COLO829 (cell line): ENCODE results near the gene SMIM45.
"Not testable (repeated sequence)": the region's sequence is repeated elsewhere in the genome, so short reads cannot be mapped to it uniquely, and the experiment has no call there.

ENCODE experiments used
- DNase-seq: peaks from one replicate; pipeline ENCODE4 v3.0.0; 2012; ENCODE audit warnings: low spot score

The SMIM45 gene

GRCh38 chr22:41935015-41935351 is 17.0 kb upstream of the SMIM45 start:
- DNase-seq = no peak

DNA sequence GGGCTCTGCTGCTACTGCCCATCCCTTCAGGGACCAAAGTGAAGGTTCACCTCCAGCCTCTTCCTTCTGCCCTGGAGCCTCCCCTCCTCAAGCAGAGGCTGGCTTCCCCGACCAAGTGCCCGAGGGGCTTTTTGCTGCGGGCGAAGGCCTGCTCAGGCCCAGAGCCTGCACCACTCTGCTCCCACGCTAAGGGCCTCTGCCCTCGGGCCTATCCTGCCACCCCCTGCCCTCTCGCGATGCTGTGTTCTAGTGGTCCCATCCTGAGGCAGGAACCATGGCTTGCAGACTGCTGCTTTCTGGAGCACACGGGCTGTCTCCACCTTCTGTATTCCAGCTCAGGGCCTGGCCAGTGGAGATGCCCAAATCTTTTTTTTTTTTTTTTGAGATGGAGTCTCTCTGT is 16.4 kb upstream of the SMIM45 start:
- DNase-seq = no peak

- DNase-seq = no peak
Measured at GRCh38 chr22:41936894-41937169, 15.1 kb upstream of the SMIM45 start.

DNA sequence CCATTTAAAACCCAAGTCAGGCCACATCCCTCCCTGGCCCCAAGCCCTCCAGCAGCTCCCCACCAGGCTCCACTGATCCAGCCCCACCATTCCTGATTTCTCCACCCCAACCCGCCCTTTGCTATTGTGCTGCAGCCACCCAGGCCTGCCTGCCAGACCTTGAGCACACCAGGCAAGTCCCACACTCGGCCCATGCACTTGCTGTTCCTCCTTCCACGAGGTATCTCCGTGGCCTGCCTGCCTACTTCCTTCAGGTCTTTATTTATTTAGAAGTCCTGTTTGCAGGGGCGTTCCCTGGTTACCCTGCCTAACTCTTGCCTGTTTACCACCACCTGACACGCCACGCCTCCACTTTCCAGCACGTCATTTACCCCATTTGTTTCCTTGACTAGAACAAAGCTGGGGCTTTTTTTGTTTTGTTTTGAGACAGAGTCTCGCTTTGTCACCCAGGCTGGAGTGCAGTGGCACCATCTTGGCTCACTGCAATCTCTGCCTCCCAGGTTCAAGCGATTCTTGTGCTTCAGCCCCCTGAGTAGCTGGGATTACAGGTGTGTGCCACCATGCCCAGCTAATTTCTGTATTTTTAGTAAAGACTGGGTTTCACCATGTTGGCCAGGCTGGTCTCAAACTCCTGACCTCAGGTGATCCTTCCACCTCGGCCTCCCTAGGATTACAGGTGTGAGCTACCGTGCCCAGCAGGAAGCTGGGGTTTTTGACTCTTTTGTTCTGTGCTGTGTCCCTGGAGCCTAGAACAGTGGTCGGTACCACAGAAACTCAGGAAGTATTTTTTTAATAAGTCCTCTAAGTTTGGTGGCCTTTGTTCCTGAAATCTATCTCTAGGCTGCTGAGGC is 11.7 kb upstream of the SMIM45 start:
- no peak for DNase-seq

GRCh38 chr22:41940832-41941765 is 10.9 kb upstream of the SMIM45 start:
- DNase-seq = peak; percentile 74

GRCh38 chr22:41943661-41944209 is 8.2 kb upstream of the SMIM45 start:
- no peak for DNase-seq

- DNase-seq = peak; percentile 93
Measured at GRCh38 chr22:41946629-41947423, 5.1 kb upstream of the SMIM45 start, which contains the start of gene CENPM. TSS of gene CENPM (minus strand) at chr22:41947152. CDS start at chr22:41947076, 76 bp downstream.

GRCh38 chr22:41947424-41948080 is 4.4 kb upstream of the SMIM45 start:
- DNase-seq = no peak

DNA sequence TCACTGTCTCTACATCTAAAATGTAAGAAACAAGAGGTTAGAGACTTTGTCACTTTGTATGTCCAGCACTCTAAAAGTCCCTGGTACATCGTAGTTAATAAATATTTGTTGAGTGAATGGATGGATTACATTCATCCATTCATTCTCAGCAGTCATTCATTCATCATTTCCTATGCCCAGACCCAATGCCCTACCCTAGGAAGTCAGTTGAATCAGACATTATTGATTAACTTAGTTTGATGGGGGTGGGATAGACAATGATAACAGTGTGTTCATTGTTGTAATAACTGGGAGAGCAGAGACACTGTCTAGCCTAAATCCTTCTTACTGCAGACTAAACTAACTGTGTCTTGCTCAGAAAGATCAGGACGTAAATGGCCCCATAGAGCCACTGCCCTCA is 3.8 kb upstream of the SMIM45 start:
- DNase-seq = no peak

DNA sequence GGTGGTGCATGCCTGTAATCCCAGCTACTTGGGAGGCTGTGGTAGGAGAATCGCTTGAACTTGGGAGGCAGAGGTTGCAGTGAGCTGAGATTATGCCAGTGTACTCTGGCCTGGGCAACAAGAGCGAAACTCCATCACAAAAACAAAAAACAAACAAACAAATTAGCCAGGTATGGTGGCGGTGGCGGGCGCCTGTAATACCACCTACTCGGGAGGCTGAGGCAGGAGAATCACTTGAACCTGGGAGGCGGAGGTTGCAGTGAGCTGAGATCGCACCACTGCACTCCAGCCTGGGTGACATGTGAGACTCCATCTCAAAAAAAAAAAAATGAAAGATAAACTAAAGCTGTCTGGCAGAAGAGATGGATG is 3.0 kb upstream of the SMIM45 start:
- DNase-seq = not testable (repeated sequence)

GRCh38 chr22:41949297-41949965 is 2.5 kb upstream of the SMIM45 start:
- no peak for DNase-seq

DNA sequence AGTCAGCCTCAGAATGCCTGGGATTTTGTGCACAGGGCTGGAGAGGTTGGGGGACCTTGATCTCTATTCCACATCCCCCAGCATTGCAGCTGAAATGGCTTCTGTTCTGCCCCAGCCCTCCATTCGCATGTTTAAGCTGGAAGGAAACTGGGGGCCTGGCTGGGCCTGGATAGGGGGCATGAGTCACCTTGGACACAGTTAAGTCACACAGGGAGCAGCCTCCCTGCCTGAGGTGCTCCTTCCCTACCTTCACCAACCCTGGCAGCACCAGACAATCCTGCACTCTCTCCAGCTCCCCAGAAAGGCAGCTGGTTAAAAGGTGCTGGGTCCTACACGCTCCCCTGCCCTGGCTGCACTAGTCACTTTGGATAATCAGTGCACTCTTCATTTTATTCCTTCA is 763 bp downstream of the SMIM45 start:
- no peak for DNase-seq

DNA sequence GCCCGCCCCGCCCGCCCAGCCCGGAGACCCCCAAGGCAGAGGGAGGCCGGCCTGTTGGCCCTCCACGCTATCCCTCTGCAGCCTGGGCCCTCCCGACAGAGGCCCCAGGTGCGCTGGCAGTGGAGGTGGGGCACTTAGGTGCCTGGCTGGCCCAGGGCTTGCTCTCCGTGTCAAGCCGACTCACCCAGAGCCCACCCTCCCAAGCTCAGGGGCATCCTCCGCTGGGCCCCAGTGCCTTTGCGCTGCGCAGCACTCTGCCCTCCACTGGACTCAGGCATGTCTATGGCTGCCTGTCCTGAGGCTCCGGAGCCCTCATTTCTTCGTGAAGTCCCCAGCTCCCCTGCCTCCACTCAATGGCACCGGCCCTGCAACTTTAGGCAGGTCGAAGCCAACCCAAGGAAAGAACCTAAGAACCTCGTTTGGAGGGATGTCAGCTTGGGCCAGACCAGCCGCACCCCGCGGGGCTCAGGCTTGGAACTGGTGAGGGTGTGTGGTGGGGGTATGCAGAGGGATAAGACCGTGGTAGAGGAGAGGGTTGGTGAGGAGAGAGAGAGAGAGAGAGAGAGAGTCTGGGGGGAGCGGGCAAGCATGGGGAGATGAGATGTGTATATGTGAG is 6.1 kb downstream of the SMIM45 start:
- no peak for DNase-seq

DNA sequence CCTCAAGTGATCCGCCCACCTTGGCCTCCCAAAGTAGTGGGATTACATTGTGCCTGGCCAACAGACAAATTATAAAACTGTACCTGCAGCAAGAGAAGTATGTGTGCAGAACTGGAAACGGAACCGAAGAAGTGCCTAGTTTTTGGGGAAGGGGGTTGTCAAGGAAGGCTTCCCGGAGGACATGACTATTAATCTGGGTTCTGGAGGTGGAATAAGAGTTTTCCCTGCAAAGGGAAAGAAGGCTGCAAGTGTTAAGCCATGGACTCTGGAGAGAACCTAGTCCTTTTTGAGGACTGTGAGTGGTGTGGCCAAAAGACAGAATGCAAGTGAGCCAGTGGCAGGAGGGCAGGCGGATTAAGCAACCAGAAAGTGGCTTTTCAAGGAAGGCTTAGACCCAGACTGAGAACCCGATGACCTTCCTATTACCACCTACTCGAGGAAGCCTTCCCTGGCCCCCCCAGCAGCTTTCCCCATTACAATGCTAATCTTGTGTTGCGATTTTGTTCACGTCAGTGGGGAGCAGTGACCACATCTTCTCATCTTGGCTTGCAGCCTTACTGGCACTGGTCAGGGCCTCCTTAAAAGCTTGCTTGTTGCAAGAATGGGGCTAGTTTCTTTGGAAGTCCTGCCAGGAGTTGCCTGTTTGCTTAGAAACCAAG is 11.6 kb downstream of the SMIM45 start:
- DNase-seq = peak; percentile 58

DNA sequence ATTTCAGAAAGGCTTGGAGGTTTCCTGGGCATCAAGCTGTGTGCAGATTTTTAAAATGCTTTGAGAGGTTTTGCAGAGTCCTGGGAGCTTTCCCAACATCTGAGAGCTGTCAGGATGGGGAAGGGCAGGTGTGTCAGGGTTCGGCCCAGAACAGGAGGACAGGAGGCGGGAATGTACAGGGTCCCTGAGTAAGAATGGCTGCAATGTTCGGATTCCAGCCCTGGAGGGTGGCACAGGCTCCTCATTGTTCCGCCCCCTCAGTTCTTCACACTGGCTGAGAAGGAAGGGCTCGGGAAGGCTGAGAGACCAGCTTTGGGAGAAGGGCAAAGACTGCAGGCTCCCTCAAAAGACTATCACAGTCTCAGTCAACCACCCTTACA is 12.2 kb downstream of the SMIM45 start:
- DNase-seq = peak; percentile 81

DNA sequence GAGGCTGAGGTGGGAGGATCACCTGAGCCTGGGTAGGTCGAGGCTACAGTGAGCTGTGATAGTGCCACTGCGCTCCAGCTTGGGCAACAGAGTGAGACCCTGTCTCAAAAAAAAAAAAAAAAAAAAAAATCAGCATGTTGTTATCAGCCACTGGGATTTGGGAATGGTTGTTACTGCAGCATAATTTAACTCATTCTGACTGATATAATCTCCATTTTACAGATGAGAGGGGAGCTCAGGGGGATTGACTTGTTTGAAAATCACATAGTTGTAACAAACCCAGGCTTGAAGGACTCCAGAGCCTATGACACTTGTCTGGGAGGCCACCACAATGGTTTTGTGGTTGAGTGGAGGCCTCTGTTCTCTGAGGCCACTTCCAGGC is 14.3 kb downstream of the SMIM45 start:
- no peak for DNase-seq

DNA sequence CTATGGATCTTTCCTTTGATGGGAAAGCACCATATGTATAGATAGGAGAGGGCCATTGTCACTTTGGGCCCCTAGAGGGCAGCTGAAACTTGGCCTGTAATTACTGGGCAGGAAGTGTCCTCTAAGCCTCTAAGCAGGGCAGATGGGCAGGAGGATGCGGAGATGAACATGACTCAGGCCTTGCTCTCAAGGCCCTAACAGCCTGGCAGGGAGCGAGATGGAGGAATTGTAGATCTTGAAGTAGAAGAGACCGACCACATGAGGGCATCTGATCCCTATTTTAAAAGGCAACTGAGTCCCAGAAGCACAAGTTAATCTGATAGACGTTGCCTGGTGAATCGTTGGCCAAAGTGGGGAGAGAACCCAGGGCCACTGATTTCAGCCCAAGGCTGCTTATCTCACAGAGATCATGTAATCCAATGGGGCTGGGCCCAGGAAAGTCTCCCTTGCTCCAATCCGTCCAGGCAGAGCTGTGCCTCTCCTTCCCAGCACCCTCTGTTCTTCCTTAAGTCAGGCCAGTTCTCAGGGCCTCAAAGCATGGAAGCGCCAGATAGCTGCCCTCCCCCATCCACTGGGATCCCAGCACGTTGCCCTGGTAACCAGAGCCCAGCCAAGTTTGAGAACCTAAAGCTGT is 14.8 kb downstream of the SMIM45 start:
- DNase-seq = peak; percentile 53

DNA sequence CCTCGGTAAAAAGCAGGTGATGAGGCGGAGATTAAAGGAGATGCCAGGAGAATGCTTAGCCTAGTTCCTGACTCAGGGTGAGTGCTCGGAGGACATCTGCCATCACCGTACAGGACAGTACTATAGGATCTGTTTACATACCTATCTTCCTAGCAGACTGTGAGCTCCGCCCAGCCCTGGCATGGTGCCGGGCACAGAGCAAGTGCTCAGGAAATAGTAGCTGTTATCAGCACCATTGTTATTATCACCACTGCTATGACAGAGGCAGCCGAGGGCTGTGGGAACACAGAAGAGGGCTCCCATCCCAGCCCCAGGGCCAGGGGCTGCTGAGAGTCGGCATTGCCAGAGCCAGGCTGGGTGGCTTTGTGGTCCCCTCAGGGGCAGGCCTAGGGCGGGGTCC is 16.7 kb downstream of the SMIM45 start:
- DNase-seq = no peak

GRCh38 chr22:41969110-41969646 is 17.2 kb downstream of the SMIM45 start, which contains the start of gene SEPTIN3:
TSS of gene SEPTIN3 (plus strand) at chr22:41969443. CDS start at chr22:41971493, 2,050 bp downstream.
- peak; percentile 65 for DNase-seq
